ENCODE results near the gene FKBP5. TPM values are rescaled to one million over a fixed set of nuclear protein-coding genes. Genes with fewer than 3 reads are reported as not detected.

FKBP5 gene
- total RNA-seq, 6 experiments from 2014 or later: 7.6 to 12.9 (median 11.8) TPM

DNA sequence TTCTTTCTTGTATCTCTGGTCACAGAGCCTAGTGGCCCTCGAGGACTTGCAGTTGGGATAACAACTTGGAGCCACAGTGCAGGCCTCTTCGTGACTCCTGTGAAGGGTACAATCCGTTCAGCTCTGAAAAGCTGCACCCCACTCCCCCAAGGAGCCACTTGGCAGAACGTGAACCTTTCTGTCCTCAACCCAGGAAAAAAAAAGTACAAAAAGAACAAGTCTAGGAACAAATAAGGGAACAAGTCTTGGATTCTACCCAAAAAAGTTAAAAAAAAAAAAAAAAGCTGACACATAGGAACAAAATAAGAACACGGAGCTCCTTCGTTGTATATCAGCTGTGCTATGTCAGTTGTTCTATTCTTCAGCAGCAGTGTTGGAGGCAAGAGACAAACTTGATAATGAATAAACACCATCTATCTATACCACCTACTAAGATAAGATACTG, 98.1 kb downstream of the FKBP5 start:
- H3K36me3 Mint-ChIP-seq (ENCODE audit: low read depth): no peaks in the 10 kb centered on the region
- TF ChIP-seq, protein P1, sequence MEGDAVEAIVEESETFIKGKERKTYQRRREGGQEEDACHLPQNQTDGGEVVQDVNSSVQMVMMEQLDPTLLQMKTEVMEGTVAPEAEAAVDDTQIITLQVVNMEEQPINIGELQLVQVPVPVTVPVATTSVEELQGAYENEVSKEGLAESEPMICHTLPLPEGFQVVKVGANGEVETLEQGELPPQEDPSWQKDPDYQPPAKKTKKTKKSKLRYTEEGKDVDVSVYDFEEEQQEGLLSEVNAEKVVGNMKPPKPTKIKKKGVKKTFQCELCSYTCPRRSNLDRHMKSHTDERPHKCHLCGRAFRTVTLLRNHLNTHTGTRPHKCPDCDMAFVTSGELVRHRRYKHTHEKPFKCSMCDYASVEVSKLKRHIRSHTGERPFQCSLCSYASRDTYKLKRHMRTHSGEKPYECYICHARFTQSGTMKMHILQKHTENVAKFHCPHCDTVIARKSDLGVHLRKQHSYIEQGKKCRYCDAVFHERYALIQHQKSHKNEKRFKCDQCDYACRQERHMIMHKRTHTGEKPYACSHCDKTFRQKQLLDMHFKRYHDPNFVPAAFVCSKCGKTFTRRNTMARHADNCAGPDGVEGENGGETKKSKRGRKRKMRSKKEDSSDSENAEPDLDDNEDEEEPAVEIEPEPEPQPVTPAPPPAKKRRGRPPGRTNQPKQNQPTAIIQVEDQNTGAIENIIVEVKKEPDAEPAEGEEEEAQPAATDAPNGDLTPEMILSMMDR (IDR thresholded peaks at IDR 0.05): no peak
- no peaks in the 10 kb centered on the region for H3K9me3 Mint-ChIP-seq
- peaks cover 26% of the 10 kb centered on the region for H3K4me1 Mint-ChIP-seq (ENCODE audit: low read depth)
- no peak overlapping the region for H3K4me3 Mint-ChIP-seq
- H3K27me3 Mint-ChIP-seq (ENCODE audit: insufficient read depth): no peaks in the 10 kb centered on the region
- no peak for DNase-seq
- no peak overlapping the region for H3K27ac Mint-ChIP-seq

DNA sequence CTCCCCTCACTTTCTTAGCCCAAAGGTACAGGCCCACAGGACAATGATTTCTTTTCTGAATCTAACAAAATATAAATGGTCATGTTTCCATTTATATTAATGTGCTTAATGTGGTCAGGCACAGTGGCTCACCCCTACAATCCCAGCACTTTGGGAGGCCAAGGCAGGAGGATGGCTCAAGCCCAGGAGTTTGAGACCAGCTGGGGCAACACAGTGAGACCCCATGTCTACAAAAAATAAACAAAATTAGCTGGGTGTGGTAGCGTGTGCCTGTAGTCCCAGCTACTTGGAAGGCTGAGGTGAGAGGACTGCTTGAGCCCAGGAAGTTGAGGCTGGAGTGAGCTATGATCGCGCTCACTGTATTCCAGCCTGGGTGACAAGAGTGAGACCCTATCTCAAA, 98.8 kb downstream of the FKBP5 start:
- no peaks in the 10 kb centered on the region for H3K27me3 Mint-ChIP-seq (ENCODE audit: insufficient read depth)
- H3K36me3 Mint-ChIP-seq (ENCODE audit: low read depth): no peaks in the 10 kb centered on the region
- H3K4me3 Mint-ChIP-seq: no peak overlapping the region
- no peak overlapping the region for H3K27ac Mint-ChIP-seq
- DNase-seq: no peak
- no peaks in the 10 kb centered on the region for H3K9me3 Mint-ChIP-seq
- H3K4me1 Mint-ChIP-seq (ENCODE audit: low read depth): peaks cover 24% of the 10 kb centered on the region
- TF ChIP-seq, protein P1 (IDR thresholded peaks at IDR 0.05): no peak

DNA sequence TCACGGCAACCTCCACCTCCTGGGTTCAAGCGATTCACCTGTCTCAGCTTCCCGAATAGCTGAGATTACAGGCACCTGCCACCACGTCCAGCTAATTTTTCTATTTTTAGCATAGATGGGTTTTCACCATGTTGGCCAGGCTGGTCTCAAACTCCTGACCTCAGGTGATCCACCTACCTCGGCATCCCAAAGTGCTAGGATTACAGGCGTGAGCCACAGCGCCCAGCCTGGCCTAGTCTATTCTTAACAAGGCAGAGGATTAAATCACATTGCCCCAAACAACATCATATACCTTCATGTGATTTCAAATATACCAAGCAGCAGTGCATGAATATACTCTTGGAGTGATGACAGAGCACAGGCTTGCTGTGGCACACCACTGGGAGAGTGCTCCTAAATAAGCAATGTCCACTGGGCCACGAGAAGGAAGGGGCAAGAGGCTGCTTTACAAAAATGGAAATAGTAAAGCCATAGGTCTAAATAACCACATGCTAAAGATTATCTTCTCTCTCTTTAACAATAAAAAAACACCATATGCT, 99.4 kb downstream of the FKBP5 start:
- TF ChIP-seq, protein P1 (IDR thresholded peaks at IDR 0.05): no peak
- no peak overlapping the region for H3K27ac Mint-ChIP-seq
- peaks cover 24% of the 10 kb centered on the region for H3K4me1 Mint-ChIP-seq (ENCODE audit: low read depth)
- no peaks in the 10 kb centered on the region for H3K9me3 Mint-ChIP-seq
- no peak overlapping the region for H3K4me3 Mint-ChIP-seq
- no peak for DNase-seq
- H3K27me3 Mint-ChIP-seq (ENCODE audit: insufficient read depth): no peaks in the 10 kb centered on the region
- no peaks in the 10 kb centered on the region for H3K36me3 Mint-ChIP-seq (ENCODE audit: low read depth)

DNA sequence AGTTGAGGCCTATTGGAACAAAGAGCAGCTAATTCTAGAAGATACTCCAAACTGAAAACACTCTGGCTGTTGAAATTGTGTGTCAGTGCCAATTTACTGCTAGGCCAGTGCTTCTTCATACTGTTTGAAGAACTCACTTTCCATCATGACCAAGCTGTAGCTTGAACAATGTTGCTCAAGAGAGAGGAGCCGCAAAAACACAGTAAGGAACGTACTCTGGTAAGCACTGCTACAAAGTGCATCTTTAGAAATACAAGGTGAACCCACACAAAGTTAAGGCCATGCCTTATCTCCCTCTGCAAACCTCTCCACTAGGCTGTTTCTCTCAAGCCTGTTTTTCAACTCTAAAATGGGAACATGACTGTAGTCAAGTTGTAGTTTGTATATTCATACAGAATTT, 101.5 kb downstream of the FKBP5 start:
- TF ChIP-seq, protein P1 (IDR thresholded peaks at IDR 0.05): no peak
- Mint-ChIP-seq H3K27ac (no peak overlapping the region), H3K9me3 (no peaks in the 10 kb centered on the region), H3K4me3 (no peak overlapping the region), H3K4me1 (ENCODE audit: low read depth) (peaks cover 24% of the 10 kb centered on the region), H3K27me3 (ENCODE audit: insufficient read depth) (no peaks in the 10 kb centered on the region), H3K36me3 (ENCODE audit: low read depth) (no peaks in the 10 kb centered on the region)
- no peak for DNase-seq

DNA sequence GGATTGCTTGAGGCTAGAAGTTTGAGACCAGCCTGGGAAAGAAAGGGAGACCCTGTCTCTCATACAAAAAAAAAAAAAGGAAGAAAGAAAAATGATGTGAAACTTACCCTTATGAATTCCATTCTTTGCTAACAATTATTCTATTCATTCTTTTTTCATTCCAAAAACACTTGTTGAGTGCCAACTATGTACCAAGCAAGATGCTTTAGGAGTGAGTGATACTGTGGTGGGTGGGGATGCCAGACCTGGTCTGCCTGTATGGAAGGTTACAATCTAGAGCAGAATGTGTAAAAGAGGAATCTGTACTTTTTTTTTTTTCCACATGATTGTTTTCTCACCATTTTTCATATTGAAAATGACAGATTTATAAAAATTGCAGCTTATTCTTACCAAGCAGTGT, 102.2 kb downstream of the FKBP5 start:
- H3K27ac Mint-ChIP-seq: no peak overlapping the region
- peaks cover 24% of the 10 kb centered on the region for H3K4me1 Mint-ChIP-seq (ENCODE audit: low read depth)
- DNase-seq: no peak
- H3K4me3 Mint-ChIP-seq: no peak overlapping the region
- TF ChIP-seq, protein P1 (IDR thresholded peaks at IDR 0.05): no peak
- H3K27me3 Mint-ChIP-seq (ENCODE audit: insufficient read depth): no peaks in the 10 kb centered on the region
- no peaks in the 10 kb centered on the region for H3K36me3 Mint-ChIP-seq (ENCODE audit: low read depth)
- no peaks in the 10 kb centered on the region for H3K9me3 Mint-ChIP-seq

DNA sequence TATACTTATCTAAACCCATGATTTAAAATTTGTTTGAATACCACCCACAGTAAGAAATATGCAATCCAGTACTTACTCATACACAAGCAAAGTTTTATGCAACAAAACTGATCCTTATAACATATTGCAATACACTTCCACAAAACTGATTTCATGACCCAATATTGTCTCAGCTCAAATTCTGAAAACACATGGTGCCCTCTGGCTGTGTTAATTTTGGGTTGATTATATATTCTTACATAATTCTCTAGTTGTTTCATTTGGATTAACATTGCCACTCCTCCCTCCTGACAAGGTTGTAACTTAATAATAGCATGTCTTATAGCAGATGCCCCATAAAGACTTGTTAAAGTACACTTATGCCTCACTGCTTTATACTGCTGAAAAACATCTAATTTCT, 103.1 kb downstream of the FKBP5 start:
- Mint-ChIP-seq H3K36me3 (ENCODE audit: low read depth) (no peaks in the 10 kb centered on the region), H3K4me3 (no peak overlapping the region), H3K27ac (no peak overlapping the region), H3K27me3 (ENCODE audit: insufficient read depth) (no peaks in the 10 kb centered on the region), H3K4me1 (ENCODE audit: low read depth) (peaks cover 24% of the 10 kb centered on the region), H3K9me3 (no peaks in the 10 kb centered on the region)
- TF ChIP-seq, protein P1 (IDR thresholded peaks at IDR 0.05): no peak
- DNase-seq: no peak
